Measurements from ENCODE around the gene IFI44.

The IFI44 gene

DNA sequence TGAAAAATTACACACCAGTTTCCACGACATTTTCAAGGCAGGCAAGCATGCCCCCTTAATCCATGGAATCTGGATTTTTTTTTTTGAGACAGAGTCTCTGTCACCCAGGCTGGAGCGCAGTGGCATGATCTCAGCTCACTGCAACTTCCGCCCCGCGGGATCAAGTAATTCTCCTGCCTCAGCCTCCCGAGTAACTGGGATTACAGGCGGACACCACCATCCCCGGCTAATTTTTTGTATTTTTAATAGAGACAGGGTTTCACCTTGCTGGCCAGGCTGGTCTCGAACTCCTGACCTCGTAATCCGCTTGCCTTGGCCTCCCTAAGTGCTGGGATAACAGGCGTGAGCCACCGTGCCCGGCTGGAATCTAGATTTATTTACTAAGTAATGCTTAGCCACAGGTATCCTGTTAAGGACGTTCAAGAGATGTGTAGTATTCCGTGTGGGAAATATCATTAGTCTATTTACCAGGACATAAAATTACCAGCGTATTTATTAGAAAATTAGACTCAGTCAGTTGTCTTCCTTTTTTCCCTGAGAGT, 2.5 kb downstream of the IFI44 start:
- DNase-seq: no peak

DNA sequence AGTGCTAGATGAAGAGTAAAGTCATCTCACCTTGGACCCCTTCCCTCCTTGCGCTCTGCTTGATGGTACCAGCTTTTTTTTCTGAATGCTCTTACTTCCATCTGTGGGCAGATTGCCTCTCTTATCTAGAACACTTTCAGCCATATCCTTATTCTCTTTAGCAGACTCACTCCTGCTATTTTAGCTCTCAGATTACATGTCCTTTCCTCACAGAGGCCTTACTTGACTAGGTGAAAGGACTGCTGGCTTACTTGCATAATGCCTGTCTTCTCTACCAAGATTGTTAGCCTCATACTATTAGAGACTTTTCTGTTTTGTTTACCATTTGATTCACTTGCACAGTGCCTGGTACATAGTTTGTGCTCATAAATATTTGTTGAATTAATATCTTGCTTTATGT, 9.3 kb downstream of the IFI44 start:
- DNase-seq: no peak

DNA sequence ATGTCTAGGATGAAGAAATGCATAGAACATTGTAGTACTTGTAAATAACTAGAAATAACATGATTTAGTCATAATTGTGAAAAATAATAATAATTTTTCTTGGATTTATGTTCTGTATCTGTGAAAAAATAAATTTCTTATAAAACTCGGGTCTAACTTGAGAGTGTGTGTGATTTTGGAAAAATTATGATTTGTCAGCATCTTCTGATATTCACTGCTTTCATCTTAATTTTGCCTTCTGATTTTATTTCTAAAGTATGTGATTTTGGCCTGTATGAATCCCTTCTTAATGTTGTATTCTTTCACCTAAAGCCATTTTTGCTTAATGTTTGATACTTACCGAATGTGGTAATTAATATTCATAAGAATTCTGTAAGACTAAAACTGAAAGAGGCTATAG, 14.3 kb downstream of the IFI44 start:
- DNase-seq: no peak

DNA sequence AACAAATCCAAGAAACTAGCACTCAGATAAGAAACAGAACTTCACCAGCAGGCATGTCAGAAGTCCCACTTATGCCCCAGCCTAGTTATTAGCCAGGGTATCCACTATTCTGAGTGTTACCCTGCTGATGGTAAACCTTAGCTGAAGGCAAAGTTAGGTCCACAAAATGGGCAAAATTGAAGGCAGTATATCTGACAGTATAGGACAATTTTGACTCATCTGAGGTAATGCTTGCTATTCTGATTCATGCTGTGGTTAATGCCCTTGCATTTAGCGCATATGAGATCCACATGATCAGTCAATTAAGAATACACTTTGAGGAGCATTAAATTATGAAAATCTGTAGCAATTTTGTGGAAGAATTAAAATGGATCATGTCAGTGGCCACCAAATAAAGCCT, 15.1 kb downstream of the IFI44 start:
- DNase-seq: no peak

DNA sequence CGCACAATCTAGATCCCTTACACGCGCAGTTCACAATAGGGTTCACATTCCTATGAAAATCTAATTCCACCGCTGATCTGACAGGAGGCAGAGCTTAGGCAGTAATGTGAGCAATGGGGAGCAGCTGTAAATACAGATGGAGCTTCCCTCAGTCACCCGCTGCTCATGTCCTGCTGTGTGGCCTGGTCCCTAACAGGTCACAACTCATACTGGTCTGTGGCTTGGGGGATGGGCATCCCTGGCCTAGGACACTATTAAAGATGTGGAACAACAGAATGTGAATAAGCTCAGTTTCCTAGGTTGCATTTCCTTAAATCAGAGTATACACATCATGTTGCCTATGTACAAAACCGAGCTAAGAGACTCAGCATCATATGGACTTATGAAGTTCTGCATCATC, 16.2 kb downstream of the IFI44 start:
- DNase-seq: no peak

DNA sequence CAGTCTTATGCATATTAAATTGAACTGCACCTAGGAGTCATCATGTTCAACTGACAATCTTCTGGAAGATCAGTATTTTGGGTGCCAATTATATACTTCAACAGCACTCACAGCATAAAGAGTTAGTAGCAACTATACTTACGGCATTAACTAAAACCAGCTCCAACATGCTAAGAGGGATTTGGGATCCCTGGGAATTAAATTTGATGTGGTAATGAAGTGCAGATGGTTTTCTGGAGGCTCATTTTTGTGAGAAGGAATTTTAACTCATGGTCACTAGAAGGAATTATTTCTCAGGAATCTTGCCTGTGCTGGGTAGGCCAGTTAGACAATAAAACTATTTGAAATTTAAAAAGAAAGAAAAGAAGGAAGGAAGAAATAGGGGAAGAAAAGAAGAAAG, 18.3 kb downstream of the IFI44 start:
- DNase-seq: no peak

DNA sequence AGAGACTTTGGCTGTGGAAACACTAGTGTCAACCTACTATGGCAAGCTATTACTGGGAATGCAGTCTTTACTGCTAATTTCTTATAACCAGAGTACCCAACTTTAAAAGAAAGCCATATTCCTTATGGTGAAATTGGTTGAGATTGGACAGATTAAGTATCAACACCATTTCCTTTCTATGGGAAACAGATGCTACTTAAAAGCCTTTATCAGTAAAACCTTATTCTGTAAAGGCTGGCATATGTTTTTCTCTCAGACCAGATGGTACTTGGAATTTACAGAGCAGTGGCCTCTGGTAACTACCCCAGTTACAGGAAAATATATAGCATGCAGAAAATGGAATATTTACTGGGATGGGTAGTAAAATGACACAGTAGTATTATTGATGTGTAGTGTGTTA, 18.8 kb downstream of the IFI44 start:
- no peak for DNase-seq

DNA sequence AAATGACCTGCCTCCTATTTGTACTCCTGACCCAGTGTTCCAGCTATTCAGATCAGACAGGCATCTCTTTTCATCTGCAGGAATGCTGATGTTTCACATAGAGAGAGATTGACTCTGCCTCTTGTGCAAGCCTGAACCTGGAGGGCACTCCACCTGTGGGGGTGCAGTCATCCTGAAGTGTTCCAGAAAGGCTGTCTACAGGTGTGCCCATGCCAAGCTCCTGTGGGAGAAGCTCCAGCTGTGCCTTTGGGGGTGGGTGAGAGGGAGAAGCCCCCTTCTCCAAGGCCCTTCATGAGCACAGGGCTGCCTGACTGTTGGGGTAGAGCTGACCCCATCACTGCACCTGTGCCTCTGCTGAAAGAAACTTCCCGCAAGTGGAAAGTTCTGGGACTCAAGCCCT, 22.8 kb downstream of the IFI44 start:
- DNase-seq: no peak

DNA sequence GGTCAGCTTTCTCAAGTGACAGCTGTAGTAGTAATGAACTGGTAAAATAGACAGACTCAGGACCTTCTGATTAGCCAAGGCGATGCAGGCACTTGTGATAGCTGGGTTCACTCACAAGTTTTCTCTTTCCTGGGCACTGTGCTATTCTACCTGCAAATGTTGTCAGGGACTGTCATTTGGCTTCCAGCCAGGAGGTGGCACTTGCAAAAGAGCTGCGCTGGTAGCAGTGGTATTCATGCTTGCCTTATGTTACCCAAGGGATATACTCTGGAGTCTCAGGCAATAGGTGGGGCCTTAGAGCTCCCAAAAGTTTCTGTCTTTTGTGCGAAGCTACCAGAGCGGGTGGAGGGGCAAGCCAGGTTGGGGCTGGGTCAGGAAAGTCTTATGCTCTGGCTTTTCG, 23.5 kb downstream of the IFI44 start:
- DNase-seq: peak in 1 of 2 experiments; percentile 9

DNA sequence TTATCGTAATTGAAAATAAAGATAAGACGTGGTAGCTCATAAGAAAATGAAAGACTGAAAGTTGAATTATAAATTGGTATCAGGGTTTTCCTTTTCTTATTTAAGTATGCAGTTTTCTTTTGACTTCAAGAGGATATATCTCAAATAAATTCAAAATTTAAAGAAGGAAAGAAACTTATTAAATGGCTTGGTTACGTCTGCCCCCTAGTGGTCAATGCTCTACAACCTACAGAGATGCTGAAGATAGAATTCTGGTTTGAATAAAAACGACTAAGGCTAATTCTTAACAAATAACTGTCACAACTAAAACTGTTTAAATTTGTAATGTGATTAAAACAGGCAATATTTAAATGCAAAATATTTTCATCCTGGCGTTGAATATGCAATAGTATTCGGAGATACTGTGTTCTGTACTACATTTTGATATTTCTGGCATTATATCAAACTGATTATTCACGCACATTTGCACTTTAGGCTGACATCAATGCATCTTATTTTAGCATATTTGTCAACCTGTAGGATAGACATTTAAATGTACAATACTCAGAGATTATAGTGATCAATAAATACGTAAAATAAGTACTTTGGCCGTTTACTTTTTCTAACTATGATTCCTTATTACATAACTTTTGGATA, 26.8 kb downstream of the IFI44 start:
- peak; percentile 11 to 28 for DNase-seq

DNA sequence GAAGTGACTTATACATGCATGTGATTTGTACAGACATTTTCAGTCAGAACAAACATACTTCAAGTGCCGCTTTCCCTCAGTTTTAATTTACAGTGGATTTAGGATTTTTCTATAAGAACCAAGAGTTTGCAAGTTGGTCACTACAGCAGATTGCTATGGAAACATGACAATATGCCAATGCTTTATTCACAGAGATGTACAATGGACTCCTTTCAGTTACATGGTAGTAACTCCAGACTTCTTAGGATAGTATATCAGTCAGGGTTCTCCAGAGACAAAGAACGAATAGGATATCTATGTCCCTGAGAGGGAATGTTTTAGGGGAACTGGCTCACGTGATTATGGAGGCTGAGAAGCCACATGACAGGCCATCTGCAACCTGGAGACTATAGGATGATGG, 27.4 kb downstream of the IFI44 start:
- no peak for DNase-seq

DNA sequence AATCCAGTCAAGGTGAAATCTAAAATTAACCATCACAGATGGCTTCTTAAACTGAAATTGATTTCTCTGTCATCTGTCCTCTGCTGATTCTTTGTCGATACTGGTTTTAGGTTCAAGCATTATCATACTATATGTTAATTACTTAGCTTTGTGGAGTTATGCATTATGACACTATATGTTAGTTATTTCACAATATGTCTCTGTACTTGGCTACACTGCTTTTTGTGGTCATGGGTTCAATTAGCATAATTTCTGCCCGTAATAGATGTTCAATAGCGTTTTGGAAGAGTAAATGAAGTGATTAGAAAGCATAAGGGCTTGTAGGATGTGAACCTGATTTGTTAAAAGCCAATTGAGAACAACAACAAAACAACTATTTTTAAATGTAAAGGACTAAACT, 28.2 kb downstream of the IFI44 start:
- DNase-seq: no peak

DNA sequence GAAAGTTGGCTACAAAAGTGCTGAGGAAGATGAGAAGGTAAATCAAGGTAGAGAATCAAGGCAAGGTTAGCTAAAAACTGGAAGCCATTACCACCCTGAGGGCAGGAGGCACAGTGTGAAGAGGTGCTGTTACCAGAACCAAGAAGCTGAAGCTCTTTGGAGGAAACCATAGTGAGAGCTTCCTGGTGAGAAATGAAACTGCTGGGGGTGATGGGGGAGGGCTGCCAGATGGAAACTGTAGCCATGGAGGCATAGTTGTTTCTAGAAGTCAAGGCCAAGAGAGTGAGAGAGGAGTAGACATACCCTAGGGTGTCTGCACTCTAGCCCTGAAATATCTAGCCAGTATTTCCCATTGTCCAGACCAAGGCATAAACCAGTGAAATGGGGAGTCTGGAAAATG, 28.7 kb downstream of the IFI44 start:
- DNase-seq: no peak

DNA sequence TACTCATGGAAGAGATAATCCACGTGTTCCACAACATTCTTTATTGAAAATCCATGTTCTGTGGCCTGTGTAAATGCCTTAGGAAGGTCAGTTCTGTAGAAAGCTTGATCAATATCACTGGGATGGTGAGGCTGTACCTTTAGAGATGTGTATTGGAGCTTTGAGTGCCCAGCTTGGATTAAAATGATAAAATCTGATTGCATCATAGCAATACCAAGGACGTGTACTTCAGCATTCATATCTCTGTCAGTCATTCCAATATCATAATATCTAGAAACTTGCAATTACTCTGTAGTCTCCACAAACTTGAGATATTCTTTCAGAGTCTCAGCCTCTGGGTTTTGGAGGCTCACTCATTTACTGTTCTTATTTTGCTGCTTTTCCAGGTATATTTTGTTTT, 31.6 kb downstream of the IFI44 start:
- no peak for DNase-seq

DNA sequence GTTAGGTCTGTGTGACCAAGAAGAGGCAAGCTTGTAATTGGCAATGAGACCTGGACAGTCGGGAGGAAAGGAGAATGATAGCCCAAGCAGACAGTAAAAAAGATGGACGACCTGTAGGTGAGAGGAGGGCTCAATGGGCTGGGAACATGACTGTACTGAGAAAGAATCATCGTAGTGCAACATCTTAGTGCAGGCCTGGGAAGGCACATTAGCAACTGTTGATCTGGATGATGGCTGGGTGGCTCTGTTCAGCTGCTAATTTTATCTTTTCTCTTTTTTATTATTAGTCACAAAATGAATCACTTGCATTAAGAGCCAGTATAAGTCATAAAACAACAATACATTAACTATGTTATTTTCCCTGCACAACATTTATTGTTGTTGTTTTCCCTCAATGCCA, 32.9 kb downstream of the IFI44 start:
- no peak for DNase-seq

DNA sequence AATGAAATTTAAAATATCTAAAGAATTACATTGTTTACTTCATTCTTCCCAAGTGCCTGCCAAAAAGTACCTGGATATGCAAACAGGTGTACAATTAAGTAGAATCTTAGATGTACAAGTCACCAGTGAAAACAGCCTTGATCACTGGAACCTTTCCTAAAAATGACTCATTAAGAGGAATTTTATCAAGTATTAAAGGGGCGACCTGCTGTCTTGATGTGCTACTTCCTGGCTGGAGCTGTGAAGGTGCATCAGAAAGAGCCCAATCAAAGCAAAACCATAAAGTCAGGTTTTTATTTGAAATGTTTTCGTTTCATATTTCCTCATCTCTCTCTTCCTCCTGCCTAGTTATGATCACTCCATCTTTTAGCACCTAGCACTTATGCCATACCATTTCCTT, 33.4 kb downstream of the IFI44 start:
- no peak for DNase-seq

DNA sequence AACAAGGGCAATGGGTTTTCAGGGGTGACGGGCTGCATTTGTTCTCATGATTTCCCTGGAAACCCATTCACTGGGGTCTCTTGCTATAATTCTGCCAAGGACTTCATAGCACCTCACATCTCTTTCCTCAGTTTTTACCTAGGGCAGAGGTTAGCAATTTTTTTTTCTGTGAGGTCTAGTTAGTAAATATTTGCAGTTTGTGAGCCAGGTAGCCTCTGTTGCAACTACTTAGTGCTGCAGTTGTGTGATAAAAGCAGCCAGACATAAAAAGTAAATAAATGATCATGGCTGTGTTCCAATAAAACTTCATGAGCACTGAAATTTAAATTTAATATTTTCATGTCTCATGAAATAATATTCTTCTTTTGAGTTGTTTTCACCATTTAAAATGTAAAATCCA, 37.7 kb downstream of the IFI44 start:
- no peak for DNase-seq

DNA sequence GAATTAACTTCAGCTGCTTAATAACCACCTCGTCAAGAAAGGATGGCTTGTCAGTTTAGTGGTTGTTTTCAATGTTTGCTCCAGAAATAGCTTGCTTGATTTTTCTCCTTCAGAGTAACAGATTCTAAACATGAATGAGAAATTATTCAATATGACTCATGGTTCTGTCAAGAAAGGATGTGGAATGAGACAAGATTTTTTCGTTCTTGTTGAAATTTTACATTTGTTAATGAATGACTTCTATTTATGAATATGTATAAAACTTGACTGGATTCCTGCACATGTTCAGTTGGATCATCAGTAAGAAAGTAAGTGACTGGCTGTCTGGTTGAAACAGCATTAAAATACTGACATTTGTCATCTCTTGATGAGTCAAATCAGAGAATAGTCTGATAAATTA, 38.3 kb downstream of the IFI44 start:
- no peak for DNase-seq

DNA sequence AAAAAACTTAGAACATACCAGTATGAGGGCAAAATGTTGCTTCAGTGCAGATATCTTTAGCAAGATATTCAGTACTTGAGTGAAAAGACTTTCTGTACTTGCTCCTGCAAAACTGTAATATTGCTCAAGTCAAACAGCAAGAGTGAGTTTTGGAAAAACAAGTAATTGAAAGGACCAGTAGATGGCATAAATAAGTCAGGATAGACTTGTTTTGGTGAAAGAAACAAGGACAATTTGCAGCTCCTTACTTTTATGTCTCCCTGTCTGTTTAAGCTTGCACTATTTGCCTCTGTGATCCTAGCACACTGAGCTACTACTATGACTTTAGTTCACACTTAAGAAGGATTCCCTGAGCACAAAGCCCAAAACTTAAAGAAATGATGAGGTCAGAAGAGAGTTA, 39.1 kb downstream of the IFI44 start:
- no peak for DNase-seq

DNA sequence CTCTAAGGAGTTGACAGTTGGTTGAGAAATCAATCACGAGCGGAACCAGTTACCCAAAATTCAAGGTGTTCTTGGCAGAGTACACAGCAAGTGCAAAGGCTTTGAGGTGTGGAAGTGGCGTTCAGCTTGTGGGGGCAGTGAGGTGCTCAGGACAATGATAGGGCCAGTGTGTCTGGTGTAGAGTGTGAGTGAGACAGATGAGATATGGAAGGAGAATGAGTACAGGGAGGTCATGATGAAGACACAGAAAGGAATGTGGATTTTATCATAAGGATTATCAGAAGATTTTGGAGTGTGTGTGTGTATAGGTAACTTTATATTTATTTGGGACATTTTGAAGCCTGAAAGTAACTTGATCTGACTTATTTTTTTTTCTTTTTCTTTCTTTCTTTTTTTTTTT, 40.9 kb downstream of the IFI44 start:
- DNase-seq: no peak

DNA sequence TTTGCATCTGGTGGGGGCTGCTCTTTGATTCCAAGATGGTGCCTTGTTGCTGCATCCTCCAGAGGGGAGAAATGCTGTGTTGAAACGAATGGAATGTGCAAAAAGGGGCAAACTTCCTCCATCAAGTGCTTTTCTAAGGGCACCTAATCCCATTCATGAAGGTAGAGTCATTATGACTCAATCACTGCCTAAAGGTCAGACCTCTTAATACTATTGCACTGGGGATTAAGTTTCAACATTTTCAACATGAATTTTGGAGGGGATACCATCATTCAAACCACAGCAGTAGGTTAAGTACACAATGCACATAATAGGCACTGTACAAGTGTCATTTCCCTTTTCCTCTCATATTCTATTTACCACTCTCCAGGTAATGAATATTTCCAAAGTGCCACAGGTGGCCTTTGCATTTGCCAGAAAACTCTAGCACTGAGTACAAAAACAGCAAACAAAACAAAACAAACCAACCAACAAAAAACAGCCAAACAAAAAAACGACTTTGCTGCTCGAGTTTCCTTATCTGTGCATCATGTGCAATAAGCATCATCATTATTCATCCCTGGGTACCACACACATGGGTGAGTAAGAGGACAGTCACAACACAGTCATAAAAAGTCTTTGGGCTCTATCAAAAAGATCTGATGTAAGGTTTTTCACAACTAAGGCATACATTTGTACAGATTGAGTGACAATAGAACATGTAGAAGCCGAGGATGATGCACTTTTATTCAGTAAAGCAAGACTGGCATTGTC, 42.5 kb downstream of the IFI44 start:
- no peak for DNase-seq

DNA sequence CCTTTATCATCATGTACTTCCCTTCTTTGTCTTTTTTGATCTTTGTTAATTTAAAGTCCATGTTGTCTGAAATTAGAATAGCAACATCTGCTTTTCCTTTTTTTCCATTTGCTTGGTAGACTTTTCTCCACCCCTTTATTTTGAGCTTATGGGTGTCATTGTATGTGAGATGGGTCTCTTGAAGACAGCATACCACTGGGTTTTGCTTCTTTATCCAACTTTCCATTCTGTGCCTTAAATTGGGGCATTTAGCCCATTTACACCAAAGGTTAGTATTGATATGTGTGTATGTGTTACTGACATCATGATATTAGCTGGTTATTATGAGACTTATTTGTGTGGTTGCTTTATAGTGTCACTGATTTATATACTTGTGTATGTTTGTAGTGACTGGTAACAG, 50.2 kb downstream of the IFI44 start:
- DNase-seq: no peak

DNA sequence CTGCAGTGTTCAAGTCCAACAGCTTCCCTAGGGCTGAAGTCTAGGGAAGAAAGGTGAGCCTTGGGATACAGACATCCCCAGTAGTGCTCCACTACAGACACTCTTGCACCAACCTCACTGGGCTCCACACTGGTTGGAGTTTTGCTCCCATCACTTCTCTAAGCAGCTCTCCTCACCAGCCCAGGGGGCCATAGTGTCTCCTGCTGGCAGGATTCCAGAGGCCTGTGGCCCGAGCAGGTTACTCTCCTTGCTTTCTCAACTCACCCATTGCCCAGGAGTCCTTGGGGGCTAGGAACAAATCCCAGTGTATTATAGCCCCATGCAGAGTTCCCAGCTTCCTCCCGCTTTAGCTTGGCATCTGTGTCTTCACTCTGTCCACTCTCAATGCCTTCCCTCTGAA, 52.8 kb downstream of the IFI44 start:
- no peak for DNase-seq

DNA sequence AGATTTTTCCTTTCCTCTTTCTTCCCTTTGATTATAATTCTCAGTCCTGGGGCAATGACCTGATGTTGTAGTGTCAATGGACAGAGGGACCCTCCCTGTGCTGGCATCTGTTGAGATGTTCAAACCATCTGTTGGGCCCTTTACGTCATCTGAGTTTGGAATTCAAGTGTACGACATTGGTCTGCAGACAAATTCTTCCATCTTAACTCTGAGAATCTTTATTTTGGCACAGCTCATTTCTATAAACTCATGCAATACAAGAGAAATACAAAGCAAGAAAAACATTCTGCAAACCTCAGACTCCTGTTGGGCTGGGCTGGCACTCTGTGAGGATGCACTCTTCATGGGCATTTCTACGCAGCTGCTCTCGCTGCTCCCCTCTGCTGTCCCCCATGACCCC, 54.2 kb downstream of the IFI44 start:
- no peak for DNase-seq

Measured in stimulated activated CD4-positive, alpha-beta T cell treated with anti-CD3 and anti-CD28 coated beads, Interleukin-4, amount 100 ng/mL, for 4 hours (primary cell).